ENCODE measurements around the gene CCDC85B.
"Not testable (repeated sequence)": the region's sequence is repeated elsewhere in the genome, so short reads cannot be mapped to it uniquely, and the experiment has no call there.

The CCDC85B gene

GRCh38 chr11:65887723-65888162 lies 2.7 kb upstream of the CCDC85B start:
- no peak for DNase-seq (ENCODE audit: low spot score)

GRCh38 chr11:65888163-65888814 lies 2.2 kb upstream of the CCDC85B start, which contains the start of gene FIBP:
FIBP (minus strand) TSS chr11:65888471; CDS start chr11:65888418, 53 bp downstream.
- peak; percentile 99 for DNase-seq (ENCODE audit: low spot score)

- DNase-seq (ENCODE audit: low spot score): no peak
These were observed 1.0 kb downstream of the CCDC85B start for GRCh38 chr11:65891219-65892136.

GRCh38 chr11:65892137-65892540 lies 1.7 kb downstream of the CCDC85B start:
- not testable (repeated sequence) for DNase-seq (ENCODE audit: low spot score)

- no peak for DNase-seq (ENCODE audit: low spot score)
These were observed 2.3 kb downstream of the CCDC85B start for GRCh38 chr11:65892661-65893317.

- DNase-seq (ENCODE audit: low spot score): no peak
These were observed 3.6 kb downstream of the CCDC85B start for GRCh38 chr11:65894034-65894591.

- DNase-seq (ENCODE audit: low spot score): no peak
These were observed 5.1 kb downstream of the CCDC85B start for GRCh38 chr11:65895482-65895981.

GRCh38 chr11:65896034-65896999 lies 5.8 kb downstream of the CCDC85B start:
- no peak for DNase-seq (ENCODE audit: low spot score)

- no peak for DNase-seq (ENCODE audit: low spot score)
These were observed 6.6 kb downstream of the CCDC85B start for GRCh38 chr11:65897020-65897471.

- no peak for DNase-seq (ENCODE audit: low spot score)
These were observed 8.3 kb downstream of the CCDC85B start for GRCh38 chr11:65898656-65899355.

GRCh38 chr11:65899356-65900124 lies 9.1 kb downstream of the CCDC85B start:
- DNase-seq (ENCODE audit: low spot score): no peak

- DNase-seq (ENCODE audit: low spot score): no peak
These were observed 9.8 kb downstream of the CCDC85B start, which contains the start of gene FOSL1 for GRCh38 chr11:65900125-65900898. FOSL1 (minus strand) TSS chr11:65900388; CDS start chr11:65900339, 49 bp downstream.

- no peak for DNase-seq (ENCODE audit: low spot score)
These were observed 10.4 kb downstream of the CCDC85B start for GRCh38 chr11:65900899-65901180.

- no peak for DNase-seq (ENCODE audit: low spot score)
These were observed 12.6 kb downstream of the CCDC85B start for GRCh38 chr11:65903068-65903481.

GRCh38 chr11:65903715-65904114 lies 13.2 kb downstream of the CCDC85B start:
- DNase-seq (ENCODE audit: low spot score): no peak

GRCh38 chr11:65906602-65907001 lies 16.1 kb downstream of the CCDC85B start:
- no peak for DNase-seq (ENCODE audit: low spot score)

- no peak for DNase-seq (ENCODE audit: low spot score)
These were observed 17.4 kb downstream of the CCDC85B start for GRCh38 chr11:65907878-65908277.

Data from left forelimb (tissue), 1 donor.